Daoy (cell line): Measurements from ENCODE around the gene PTPRB. TPM values are rescaled to one million over a fixed set of nuclear protein-coding genes. Genes with fewer than 3 reads are reported as not detected.

Experiments
- DNase-seq: peaks from one replicate; pipeline ENCODE4 v3.0.0-alpha.2; 2015; ENCODE audit warnings: low read depth
- total RNA-seq: library from RNA; depleted of rRNA; stranded (reverse); fragments of >200 nt; shearing (Covaris generic); gene quantifications from 2 replicates; pipeline ENCODE4 v1.2.3, GENCODE V29; 2014; rRNA removed

PTPRB gene
- 1.6 and 1.7 TPM in 2 replicates for total RNA-seq

DNA sequence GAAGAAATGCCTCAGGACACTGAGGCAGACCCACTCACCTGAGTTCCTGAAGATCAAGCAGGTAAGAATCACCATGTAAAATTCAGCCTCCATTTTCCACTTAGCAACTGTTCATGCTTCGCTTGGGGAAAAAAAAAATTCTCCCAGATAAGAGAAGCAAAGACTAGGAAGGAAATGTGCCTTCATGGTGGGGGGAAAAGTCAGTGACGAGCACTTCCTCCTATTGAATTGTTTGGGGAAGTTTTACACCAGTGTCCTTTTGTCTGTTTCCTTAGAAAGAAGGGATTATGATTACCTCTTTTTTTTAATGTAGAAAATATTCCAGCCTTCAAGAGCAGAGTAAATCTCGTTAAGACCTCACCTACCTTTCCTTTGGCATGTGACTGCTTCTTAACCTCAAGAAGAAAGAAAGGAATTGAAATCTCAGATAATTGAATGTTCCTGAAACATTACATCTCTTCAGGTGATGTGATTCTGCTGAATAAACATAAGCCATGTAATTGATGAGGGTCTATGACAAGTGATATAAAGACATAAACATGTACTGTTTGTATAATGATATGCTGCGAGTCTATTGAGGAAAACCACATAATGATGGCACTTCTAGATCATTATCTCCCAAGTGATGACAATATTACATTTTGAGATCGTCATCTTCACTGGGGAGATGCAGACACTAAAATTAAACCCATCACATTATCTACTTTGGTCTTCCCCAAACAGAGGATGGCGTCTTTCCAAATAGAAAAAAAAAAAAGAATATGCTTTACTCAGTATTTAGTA lies at the start of gene PTPRB:
Gene PTPRB, minus strand, starts transcription at position 127 of the 783 bp plus-strand sequence. Its CDS starts 34 bp downstream, at position 93.
- no peak for DNase-seq

DNA sequence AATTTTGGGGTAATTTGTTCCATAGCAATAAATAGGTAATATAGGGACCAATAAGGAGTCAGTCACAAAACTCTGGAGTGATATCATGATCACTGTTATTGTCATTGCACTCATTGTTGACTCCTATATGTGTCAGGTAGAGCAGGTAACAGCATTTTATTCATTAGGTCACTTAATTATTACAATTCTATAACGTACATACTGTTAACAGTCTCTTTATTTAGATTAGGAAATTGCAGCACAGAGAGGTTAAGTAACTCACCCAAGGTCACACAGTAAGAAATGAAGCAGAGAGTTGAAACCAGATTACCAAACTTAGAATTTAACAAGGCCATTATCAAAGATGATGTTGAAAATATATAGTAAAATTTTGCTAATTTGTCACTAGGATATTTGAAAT lies 49.7 kb upstream of the PTPRB start:
- DNase-seq, result no peak

DNA sequence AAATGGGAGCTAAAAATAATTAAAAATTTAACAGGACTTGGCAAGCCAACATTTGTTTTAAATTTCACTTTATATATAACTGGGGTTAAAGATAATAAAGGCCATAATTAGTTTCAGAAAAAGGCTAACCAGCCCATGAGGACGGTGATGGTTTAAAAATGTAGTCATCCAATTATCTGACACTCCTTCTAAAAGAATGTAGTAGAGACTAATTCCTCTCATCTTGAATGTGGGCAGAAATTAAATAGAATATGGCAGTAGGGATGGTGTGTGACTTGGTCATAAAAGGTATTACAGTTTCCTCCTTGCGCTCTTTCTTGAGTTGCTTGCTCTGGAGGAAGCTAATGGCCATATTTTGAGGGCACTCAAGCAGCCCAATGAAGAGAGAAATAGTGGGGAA lies 49.1 kb upstream of the PTPRB start:
- DNase-seq, result no peak

DNA sequence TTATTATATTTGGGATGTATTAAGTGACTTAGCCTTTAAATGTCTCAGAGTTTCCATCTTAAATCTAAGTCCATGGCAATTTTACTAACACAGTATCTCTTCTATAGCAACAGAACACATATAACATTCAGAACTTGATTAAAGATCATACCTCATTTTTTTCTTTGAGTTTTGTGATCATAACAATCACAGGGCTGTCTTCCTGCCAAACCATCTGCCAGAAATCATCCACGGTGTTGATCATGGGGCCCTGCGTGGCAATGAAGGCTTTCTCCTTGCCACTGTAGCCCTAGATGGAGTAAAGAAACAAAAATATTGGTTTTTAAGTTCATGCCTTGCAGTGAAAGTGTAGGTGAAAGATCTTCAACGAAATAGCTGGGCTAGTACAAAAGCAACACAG lies 46.7 kb upstream of the PTPRB start:
- no peak for DNase-seq

DNA sequence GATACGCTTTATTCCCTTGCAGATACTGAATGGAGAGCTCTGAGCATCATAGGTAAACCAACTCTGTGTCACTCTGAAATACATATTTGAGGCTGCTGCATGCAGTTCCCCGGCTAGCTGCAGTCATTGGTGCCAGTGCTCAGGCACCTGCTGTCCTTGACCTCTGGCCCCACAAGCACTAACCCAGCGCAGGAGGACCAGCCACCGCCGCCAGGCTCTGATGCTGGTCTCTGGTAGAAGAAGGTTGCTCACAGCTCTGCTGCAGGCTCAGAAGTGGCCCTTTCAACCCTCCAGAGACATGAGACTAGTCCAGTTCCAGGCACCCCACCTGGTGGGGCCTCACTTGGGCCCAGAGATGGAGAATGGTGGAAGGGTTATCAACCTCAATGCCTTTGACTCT lies 34.5 kb upstream of the PTPRB start:
- DNase-seq, result no peak

DNA sequence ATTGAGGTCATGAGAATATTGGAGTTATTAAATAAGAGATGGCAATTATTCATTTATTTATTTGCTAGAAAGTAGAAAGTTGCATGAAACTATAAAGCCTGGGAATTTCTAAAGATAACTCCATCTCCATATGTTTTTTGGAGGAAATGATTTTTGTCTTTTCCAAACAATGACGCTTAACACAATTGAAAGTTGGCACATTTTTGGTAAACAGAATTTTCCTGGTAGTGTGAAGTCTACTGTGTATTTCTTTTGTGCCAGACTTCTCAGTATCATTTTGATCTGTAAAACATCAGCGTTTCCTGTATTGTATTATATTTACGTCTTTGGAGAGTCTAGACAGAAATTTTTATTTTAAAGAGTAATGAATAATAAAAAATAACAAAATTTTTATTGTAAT lies 33.7 kb upstream of the PTPRB start:
- no peak for DNase-seq

DNA sequence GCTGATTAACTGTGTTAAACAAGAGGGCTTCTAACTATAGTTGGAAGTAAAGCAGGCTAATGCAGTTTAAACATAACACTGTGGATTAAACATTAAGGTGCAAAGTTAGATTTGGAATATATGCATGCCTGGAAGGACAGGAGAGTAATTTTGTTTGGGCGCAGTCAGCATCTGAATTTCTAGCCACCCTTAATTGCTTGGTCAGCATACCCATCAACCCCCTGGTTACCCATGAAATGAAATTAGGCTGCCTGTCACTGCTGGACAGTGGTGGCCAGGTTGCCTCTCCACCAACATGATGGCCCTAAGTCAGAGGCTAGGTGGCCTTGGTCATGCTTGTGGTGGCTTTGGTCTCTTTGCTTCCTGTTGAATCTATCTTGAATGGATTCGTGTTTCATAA lies 30.0 kb upstream of the PTPRB start:
- no peak for DNase-seq

DNA sequence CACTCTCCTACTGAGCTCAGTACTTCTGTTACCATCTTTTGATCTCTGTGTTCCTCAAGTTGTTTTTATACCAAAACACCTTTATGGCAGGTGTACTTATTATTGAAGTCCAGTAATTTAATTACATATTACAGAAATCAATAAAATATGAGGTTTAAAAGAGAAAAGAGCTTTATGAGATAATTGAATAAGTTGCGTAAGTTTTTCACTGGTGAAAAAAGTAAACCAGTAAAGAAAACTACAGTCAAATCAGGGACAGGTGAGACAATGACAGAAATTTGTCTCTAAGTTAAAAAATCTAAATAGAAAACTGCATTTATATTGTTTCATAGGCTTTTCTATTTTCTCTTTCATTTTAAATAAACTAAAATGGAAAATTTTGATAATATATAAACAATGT lies 29.1 kb upstream of the PTPRB start:
- DNase-seq, result no peak

DNA sequence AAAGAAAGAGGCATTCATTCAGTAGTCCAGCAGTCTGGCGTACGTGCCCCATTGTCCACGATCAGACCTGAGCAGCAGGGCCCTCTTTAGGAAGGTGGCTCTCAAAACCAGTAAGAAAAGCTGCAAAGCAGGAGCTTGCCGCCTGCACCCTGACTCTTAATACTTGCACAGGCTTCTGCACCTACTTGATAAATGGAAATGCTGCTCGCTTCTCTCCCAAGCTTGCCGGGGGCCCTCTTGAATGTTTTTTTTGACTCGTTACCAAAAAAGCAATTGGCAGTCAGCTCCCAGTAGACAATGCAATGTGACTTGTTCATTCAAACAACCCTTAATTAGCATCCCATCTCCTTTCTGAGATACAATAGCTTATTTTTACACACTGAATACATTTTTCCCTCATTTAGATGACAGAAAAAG lies 27.2 kb upstream of the PTPRB start:
- peak; percentile 61 for DNase-seq

DNA sequence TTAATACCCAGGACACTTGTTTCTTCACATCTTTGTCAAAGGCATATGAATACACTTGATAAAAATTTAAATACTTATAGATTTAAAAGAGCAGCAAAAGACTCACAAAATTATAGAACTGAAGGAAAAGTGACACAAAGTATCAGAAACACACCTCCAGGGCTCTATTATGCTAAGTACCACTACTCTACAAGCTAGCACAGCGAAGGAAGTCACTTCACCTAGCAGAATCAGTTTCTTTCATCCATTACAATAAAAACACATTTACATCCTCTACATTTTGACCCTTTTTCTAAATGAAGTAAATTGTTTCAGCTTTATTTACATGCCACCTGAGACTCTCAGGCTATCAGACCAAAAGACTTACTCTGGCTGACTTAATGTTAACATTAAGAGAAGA lies 26.6 kb upstream of the PTPRB start:
- no peak for DNase-seq

DNA sequence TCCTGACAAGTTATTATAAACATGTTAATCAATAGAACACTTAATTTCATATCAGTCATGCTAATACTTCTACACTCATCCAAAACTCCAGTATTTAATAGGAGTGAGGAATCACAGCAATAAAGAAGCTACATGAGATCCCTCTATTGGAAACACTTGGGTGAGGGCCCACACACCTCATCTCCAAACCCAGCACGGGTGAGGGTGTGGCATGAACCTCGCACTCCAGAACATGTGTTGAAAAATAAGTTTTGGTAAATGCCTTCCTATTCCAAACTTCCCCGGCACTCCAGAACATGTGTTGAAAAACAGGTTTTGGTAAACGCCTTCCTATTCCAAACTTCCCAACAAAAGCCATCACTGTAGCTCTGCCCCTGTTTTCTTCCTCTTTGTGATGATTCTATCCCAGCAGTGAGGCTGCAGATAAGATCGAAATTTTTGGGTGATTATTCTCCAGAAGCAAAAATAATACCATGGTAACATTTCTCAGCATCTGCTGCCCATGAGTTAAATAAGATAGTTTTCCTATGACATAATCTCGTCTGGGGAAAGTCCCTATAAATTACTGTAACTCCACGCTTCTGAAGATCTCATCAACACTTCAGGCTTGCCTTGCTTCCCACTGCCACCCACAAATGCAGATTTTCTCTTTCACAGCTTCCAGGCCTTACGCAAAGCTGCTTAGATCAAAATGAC lies 24.4 kb upstream of the PTPRB start:
- DNase-seq, result peak; percentile 82

DNA sequence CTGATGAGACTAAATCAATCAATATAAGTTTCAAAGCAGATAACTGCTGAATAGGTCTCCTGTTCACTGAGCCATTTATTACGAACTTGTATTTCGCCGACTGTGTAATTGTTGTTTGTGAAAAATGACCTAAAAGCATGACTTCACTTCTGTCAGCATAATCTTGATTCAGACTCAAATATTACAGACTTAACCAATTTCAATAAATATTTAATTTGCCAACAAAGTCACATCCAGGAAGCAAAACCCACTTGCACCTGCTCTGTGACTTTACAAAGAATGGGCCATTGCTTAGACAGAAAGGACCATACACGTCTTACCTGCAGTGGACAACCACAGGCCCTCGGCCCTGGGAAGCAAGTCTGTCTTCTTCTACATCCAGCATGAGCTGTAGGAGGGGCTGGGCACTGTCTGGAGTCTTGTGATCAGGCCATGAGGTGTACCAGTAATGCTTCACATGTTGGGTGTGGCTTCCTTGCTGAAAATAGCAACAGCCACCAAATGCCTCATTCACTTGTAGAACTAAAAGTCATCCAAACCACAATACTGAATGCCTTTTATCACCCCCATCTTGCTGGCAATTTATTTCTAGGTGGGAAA lies 23.5 kb upstream of the PTPRB start:
- DNase-seq, result peak; percentile 95

DNA sequence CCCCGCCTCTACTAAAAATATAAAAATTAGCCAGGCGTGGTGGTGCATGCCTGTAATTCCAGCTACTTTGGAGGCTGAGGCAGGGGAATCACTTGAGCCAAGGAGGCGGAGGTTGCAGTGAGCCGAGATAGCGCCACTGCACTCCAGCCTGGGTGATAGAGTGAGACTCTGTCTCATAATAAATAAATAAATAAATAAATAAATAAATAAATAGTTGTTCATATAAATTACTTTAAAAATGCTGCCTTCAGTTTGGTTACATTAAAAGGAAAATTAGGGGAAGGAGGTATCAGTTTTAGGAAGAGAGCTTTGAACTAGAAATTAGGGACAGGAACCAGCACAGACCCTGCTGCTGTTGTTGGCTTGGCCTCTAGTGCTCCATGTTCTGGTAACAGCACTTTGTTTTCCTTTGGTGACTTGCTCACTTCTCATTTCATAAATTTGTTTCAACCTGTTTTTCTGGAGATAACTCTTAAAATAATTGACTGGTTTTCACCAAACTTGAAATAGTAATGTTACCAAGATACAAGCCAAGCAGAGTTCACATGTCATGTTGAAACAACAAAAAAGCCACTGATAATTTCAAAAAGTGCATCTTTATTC lies 22.9 kb upstream of the PTPRB start:
- no peak for DNase-seq

DNA sequence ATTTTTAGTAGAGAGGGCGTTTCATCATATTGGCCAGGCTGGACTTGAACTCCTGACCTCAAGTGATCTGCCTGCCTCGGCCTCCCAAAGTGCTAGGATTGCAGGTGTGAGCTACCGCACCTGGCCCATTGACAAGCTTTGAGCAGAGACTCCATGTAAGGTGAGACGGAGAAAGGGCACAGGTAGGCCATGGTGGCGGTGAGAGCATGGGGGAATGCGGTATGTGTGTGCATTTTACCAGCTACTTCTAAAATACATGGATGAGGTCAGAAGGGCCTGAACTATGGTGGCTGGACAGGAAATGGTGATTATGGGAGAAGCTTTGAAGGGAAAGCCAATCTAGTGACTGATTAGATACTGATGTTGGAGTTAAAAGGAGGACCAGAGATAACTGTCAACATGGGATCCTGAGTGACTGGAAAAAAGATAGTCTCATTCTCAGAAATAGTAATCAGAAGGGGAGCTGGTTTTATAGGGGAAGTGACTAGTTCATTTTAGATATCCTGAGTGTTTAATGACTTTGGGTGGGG lies 21.9 kb upstream of the PTPRB start:
- DNase-seq, result no peak

DNA sequence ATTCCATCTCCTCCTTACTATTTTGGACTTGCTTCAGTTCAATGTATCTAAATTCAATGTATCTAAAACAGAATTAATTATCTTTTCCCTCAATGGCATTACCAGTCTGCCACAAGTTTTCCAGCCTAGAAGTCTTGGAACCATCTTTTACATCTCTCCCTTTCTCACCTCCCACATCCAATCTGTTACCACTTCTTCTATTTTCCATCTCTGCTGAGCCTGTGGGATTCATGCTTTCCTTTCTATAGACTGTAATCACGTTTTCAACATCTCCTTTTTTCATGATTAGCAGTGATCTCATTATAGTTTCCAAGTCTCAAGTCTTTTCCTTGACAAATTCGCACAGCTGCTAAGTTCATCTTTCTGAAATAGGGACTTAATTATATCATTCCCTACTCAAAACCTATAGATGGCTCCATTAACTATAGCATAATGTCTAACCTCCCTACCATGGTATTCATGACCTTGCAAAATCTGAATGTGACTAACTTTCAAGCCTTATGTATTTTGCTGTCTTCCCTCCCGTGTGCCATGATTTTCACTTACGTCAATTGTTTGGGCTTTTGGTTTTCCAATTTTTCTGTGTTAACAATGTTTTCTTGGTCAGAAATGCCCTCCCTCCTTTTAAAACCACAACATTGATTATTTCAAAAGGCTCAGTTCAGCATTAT lies 20.5 kb upstream of the PTPRB start:
- no peak for DNase-seq

DNA sequence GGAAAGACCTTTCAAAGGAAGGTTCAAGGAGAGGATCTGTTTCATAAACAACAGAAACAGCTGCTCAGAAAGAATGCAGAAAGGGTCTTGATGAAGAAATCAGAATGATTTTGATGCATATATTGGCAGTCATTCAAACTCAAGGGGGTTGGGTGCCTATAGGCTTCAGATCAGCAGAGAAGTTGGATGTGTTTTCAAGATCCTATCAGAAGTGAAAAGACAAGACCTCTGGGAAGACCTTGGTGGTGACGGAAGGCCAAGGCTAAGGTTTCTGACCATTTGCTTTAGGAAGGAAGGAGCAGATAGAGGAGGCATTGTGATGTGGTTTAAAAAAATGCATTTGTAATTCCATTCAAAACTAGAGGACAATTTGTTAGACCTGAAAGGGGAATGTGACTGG lies 15.2 kb upstream of the PTPRB start:
- no peak for DNase-seq

DNA sequence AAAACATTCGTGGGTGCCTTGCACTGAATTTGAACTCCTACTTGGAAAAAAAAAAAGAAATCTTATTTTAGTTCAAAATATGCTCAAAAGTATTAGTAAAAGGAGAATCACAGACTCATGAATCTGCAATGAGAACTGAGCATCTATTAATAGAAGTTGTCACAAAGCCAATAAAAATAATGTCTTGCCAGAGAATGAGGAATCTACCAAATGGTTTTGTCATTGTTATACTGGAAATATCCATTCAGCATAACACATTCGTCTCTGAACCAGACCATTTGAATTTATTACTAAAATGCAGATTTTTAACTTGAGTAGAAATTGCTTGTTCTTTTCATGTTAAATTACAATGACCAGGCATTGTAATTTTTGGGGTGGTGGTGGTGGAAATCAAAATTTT lies 11.6 kb upstream of the PTPRB start:
- DNase-seq, result no peak

DNA sequence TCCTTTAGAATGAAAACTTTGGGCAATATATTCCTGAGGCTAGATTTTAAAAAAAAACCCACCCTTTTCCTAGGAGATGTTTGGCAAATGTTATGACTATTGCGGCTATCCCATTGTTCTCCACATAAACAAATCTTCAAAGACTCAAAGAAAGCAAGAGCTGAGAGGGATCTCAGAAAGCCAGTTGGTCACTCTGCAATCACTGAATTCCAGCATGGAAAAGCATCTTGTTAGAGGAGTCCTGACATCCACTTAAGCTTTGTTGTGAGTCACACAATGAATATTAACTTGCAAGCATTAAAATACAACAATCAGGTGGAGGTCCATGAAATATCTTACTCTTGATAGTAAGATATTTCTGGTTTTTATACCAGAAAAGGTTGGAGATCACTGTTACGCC lies 11.0 kb upstream of the PTPRB start:
- no peak for DNase-seq

DNA sequence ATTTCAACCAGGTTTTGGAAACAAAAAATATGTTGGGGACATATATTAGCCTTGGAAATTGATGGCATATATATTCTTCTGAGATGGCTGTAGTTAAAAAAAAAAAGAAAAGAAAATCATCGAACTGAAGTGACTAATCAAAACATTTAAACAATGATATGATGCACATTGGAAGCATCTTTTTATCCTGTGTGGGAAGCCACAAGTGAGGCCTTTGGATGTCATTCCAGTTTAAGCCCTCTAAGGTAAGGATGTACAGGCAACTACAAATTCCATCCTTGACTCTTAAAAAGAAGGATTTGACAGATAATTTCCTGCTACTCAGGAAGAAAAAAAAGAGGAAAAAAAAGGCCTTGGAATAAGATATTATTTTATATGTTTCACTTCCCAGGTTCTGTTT lies 9.6 kb upstream of the PTPRB start:
- peak; percentile 59 for DNase-seq

DNA sequence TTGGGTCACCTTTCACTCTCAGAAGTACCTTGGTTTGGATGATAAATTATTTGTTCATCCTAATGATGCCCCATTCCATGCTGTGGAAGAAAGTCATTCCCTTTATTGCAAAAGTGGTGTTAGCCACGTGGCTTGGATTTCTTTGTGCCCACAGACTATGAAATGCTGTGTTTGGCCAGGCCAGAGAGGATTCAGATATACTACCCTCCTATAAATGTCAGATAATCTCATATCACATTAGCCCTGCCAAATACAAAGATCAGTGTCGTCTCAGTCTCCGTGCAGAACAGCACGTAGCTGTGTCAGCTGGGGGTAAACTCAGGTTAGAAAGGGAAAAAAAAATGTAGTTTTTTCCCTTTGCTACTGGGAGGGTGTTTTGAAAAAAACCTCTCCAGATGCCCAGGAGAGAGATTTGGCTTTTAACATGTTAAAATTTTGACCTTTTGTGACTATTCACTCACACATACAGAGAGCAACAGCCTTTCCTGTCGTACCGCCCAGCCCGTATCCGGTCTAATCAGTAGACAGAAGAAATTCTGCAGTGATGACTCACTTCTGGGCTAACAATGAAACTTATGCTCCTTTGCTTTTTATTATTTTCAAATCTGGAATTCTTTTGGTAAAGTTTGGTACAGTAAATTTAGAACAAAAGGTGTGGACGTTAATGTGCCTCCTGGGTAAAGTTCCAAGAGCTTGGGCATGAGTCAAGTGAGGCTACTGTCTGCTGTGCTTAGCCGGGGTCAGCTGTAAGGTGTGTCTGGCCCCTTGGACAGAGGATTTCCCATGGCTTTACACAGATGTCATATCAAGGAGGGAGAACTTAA lies 8.5 kb upstream of the PTPRB start:
- peak; percentile 93 for DNase-seq

DNA sequence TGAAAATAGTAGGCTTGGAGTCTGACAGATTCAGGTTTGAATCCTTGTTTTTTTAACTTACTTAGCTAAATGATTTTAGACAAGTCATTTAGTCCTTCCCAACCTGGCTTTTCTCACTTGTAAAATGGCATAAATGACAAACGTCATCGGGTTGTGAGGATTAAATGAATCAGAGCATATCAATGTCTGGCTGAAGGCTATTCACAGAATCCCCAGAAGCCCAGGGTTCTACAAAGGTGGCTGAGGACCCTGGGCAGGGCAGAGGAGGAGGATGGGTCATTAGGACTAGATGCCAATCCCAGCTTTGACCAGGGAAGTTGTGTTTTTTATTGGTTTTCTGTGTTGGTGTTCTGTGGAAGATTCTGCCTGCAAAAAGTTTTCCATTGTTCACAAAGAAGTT lies 7.6 kb upstream of the PTPRB start:
- DNase-seq, result peak; percentile 29
